ENCODE results near the gene MAPK9.
"Not testable (repeated sequence)": the region's sequence is repeated elsewhere in the genome, so short reads cannot be mapped to it uniquely, and the experiment has no call there.

MAPK9 gene

DNA sequence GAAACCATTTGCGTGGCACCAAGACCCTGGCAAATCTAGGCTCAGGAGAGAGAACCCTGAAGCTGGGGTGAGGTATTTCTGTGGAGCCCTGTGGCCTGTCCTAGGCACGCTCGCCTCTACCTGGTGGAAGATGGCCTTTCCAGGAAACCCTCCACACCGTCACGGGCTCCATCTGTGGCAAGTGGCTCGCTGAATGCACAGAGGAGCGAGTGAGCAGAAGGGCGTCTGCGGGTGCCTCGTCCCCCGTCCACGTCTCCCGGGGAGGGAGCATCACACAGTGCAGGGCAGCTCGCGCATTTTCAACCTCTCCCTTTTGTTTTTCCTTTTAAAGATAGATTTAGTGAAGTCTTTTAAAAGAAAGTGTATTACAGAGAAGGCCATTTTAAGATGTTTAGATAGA, 57.6 kb downstream of the MAPK9 start:
- DNase-seq, result no peak

DNA sequence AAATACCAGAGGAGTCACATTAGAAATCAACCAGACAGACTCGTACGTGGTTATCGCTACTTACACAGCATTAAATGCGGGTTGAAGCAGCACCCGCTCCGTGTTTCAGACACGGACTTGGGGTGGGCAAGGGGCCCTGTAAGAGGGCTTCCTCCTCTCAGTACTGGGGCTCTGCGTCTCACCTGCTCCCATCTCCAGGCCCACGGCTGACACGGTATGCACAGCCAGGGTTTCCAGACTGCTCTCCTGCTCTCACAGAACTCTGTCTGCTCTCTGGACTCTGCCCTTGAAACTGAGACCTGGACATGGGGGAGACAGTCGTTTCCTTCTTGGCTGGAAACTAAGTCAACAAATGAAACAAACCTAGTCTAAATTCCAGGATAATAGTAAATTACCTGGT, 58.2 kb downstream of the MAPK9 start:
- DNase-seq, result no peak

DNA sequence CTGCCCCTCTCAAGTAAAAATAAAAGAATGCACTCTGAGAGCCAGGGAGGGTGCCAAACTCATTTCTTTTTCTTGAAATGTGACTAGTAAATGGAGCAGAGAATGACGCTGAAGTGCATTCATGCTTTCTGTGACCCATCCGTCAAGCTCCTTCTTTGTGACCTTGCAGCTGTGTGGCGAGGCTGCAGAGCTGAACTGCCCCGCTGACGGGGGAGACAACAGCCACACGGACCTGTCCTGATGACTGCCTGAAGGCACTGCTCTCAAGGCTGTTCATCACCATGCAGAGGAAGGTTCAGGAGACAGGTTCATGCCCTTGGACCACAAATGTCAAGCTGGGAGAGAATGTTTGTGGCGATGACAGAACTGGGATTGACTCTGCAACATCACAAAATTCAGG, 61.9 kb downstream of the MAPK9 start:
- no peak for DNase-seq

DNA sequence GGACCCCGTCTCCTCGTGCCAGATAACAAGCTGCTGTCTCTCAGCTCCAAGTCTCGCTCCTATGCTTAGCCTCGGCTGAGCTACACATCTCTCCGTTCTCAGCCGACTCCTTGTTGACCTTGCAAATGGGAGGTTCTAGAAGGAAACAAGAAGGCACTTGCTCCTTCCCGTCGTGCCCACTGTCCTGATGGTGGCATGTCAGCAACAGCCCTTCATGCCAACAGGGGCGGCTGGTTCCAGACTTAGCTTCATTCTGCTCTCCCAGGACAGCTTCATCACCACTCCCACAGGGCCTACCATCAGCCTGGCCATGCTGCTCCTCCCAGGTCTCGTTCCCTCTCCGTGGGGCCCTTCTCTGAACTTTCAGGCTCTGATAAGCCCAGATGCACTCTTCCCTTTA, 69.8 kb downstream of the MAPK9 start:
- no peak for DNase-seq

DNA sequence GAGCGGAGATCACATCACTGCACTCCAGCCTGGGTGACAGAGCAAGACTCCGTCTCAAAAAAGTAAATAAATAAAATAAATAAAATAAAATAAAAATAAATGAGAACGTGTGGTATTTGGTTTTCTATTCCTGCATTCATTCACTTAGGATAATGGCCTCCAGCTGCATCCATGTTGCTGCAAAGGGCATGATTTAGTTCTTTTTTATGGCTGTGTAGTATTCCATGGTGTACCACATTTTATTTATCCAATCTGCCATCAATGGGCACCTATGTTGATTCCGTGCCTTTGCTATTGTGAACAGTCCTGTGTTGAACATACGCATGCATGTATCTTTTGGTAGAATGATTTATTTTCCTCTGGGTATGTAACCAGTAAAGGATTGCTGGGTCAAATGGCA, 74.1 kb downstream of the MAPK9 start:
- DNase-seq, result no peak

DNA sequence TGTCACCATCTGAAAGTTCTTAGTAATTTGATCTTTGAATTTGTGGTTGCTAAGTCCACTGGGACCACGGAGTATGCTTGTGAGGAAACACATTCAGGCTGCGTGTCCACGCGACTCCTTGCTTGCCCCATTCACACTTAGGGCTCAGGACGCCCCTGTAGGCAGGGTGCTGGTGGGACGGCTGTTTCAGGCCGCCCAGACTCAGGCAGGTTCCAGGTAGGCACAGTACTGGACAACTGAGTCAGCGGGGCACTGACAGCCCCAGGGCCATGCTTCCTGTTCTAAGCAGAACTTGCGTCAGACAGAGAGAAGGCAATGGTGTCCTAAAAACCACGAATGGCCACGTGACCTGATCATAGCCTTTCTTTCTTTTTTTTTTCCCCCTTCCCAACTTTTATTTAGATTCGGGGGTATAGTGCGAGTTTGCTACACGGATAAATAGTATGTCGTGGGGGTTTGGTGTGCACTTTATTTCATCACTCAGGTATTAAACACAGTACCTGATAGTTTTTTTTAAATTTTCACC, 75.2 kb downstream of the MAPK9 start:
- no peak for DNase-seq

DNA sequence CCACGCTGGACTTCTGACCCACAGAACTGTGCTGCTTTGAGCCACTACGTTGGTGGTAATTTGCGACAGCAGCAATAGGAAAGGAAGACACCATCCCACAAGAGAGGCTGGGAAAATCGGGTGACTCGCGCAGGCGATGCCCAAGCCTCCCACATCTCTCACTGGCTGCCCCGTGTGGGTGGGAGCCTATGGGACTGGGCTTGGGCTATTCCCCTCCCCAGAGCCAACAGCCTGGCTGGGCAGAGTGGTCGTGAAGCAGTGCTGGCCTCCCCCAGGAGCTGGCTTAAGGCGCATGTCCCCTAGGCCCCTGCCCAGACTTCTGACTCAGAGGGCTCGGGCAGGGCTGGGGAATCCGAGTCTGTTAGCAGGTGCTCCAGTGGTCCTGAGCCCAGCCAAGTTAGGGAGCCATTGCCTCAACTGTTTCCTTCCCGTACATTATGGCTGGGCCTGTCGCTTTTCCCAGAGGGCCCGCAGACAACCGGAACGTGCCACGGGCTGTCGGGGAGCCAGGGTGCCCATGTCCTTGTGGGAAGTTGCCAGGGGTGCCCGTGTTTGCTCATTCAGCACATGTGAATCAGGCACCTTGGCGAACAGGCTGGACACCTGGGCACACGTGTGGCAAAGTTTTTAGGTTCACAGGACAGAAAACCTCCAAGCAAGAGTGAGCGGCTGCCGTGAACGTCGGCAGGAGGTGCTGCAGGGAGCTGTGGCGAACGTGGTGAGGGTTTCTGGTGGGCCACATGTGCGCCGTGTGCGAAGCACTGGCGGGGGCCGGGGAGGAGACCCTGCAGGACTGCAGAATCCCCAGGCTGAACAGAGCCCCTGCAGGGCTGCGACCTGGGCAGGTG, 75.9 kb downstream of the MAPK9 start:
- no peak for DNase-seq

DNA sequence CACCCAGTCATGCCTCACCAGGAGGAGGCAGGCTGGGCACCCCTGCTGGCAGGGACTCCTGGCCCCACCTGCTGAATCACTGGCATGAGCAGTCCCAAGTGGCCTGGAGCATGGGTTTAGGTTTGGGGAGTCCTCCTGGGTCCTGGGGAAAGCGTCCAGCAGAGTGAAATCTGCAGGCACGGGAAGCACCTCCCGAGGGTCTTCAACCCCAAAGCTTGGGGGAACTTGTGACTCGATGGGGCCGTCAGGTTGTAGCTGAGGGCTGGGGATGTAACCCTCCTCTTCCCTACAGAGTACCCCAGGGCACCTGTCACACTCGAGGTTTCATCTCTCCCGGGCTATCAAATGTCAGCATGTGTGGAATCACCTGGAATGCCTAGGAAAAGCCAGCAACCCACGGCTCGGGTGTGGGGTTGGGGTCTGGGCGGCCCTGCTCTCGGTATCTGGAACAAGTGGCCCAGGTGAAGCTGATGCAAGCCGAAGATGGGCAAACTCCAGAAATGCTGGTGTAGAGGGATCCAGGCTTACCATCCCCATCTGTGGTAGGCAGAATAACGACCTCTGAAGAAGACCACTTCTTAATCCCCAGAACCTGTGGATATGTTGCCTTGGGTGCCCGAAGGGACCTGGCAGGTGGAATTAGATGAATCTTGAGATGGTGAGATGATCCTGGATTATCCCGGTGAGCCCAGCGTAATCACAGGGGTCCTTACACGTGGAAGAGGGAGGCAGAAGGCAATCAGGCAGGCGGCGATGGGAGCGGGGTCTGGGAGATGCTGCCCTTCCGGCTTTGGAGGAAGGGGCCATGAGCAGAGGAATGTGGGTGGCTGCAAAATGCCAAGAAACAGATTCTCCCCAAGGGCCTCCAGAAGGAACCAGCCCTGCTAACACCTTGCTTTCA, 76.8 kb downstream of the MAPK9 start:
- no peak for DNase-seq

DNA sequence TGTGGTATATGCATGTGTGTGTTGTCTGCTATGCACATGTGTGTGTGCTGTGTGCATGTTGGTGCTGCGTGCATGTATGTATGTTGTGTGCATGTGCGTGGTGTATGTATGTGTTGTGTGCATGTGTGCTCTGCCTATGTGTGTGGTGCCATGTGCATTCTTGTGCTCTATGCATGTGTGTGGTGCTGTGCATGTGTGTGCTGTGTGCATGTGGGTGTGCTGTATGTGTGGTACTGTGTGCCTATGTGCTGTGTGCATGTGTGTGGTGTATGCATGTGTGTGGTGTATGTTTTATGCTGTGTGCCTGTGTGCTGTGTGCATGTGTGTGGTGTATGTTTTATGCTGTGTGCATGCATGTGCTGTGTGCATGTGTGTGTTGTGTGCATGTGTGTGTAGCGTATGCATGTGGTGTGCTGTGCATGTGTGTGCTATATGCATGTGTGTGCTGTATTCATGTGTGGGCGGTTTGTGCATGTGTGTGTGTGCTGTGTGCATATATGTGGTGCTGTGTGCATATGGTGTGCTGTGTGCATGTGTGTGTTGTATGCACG, 78.2 kb downstream of the MAPK9 start:
- no peak for DNase-seq

DNA sequence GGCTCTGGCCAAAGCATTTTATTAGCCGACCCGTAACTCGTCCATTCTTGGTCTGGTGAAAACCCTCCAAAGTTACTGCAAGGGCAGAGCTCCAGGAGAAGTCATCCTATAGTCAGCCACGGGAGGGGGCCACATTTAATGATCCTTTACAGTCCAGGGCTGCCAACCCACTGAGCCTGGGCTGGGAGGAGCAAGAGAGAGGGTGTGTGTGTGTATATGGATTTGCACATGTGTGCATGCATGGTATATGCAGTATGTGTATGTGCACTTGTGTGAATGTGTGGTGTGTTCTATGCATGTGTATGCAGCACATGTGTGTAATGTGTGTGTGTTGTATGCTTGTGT, 78.7 kb downstream of the MAPK9 start:
- no peak for DNase-seq

DNA sequence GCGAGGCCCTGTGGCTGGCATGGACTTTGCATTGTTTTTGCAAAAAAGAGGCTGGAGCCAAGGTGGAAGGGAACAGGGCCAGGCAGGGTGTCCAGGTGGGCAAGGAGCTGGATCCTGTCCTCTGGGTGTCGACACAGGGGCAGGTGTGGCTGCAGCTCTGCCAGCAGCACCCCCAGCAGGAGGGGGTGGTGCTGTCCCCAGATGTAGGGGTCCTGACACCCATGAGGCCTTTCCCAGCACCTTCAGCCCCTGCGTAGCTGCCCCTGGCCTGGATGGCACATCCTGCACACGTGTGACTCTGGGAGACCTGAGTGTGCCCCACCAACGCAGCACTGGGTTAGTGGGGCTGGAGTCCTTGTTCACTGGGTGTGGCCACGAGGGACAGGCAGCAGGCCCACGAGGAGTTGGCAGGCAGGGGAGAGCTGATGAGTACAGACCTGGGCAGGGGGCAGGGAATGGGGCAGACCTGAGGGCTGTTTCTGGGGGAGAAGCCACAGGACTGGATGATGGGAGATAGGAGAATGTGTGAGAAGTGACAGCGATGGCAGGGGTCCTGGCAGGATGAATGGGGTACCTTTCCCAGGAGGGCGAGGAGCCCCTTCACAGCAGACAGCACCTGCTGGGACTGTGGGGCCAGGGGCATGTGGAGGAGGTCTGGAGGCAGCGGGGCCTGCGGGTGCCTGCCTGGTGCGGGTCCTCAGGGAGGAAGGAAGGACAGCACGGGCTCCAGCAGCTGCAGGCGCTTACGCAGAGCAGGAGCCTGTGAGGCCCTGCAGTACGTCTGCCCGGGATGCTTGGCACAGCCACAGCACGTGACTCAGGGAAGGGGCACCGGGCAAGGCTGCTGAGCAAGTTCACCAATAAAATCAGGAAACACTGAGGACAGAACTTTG, 79.3 kb downstream of the MAPK9 start:
- peak in 1 of 14 donors; percentile 18 for DNase-seq

DNA sequence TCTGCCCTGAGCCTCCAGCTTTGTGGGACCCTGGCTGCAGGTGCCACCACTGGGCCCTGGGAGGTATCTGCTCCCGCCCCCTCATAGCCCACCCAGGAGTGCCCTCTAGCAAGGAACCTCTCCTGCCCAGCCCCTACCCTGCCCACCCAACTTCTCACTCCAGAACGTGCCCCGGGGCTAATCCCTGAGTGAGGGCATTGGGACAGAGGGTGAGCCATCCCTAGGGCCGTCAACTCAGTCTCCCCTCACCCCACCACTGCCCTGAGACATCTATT, 80.2 kb downstream of the MAPK9 start:
- no peak for DNase-seq

DNA sequence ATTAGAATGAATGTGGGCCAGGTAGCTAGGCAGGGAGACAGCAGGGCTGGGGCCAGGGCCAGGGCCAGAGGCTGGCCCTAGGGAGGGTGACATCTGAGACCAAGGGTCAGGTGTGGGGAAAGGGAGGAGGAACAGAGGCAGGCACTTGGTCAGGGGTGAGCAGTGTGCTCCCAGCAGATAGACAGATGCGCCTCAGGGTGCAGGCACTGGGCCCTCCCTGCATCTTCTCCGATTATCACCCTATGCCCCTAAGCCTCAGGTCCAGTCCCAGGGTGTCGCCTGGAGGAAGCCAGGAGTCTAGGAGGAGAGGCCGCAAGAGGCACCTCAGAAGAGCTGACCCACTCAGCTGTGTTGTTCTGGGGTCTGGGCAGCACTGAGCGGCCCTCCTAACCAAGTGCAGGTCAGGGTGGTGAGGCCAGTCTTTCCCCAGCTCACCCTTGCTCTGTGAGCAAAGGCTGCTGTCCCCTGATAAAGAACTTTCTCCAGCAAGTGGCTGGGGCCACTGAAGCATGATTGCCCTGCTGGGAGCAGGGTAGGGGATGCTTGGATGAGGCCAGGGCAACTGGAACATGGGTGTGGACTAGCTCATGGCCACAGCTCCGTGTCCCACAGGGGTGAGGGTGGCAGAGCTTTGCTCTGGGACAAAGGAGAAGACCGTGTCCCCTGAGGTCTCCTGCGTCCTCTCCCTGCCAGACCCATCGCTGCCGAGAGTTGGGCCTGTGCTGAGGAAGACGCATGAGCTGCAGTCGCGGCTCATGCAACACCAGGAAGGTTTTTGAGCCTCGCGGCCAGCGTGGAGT, 80.7 kb downstream of the MAPK9 start:
- no peak for DNase-seq

DNA sequence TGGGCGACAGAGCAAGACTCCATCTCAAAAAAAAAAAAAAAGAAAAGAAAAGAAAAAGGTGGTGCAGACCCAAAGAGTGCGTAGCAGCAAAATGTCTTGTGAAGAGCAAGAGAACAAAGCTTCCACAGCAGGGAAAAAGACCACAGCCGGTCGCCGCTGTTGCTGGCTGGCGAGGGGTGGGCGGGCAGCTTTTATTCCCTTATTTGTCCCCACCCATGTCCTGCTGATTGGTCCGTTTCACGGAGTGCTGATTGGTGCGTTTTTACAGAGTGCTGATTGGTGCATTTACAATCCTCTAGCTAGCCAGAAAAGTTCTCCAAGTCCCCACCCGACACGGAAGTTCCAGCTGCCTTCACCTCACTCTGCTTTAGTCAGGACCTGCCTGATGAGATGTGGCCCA, 81.8 kb downstream of the MAPK9 start:
- not testable (repeated sequence) for DNase-seq

DNA sequence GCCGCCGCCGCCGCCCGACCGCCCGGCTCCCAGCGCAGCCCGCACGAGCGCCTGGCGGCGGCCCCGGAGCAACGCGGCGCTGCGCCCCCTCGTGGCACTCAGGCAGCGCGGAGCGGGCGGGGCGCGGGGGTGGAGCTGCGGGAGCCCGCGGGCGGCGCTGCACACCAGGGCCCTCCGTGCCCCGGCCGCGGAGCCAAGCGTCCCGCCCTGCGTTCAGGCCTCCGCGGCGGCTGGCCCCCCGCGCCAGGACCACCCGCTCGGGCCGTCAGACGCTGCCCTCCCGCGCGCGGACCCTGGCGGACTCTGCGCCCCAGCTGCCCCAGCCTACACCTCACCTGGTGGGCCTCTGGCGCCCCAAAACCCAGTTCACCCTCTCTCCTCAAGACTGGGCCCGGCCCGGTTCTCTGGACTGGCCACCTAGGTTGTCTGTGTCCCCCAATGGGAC, 82.7 kb downstream of the MAPK9 start, which contains the start of gene RASGEF1C:
TSS of gene RASGEF1C (minus strand) at position 75 of the 445 bp plus-strand sequence. CDS start 71,159 bp downstream, outside the sequence.
- peak in 6 of 14 donors; percentile 23 to 78 (median 38) for DNase-seq

DNA sequence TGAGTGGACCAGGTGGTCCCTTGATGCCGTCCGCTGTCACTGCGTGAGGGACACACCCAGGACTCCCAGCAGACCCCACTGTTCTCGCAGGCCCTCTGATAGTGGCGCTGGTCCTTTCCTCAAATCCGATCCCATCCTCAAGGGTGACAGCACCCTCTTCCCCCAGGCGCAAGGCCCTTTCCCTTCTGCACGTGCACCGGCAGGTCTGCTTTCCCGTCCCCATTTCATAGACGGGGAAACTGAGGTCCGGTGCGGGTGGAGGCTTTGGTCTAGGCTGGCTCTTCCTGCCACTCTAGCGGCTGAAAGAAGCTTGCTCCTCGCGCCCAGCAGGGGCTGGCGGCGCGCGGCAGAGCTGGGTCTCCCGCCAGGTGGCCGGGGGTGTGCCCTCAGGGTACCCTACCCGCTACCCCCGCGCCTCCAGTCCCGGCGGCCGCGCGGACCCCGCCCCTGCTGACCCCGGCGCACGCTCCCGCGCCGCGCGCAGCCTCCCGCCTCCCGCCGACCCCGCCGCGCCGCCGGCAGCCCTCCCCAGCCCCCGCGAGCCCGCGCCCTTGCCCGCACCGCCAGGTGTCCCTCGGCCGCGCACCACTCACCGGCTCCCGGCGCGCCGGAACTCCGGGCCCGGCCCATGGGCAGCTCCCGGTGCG, 83.3 kb downstream of the MAPK9 start:
- peak in 3 of 14 donors; percentile 41 to 69 (median 56) for DNase-seq

DNA sequence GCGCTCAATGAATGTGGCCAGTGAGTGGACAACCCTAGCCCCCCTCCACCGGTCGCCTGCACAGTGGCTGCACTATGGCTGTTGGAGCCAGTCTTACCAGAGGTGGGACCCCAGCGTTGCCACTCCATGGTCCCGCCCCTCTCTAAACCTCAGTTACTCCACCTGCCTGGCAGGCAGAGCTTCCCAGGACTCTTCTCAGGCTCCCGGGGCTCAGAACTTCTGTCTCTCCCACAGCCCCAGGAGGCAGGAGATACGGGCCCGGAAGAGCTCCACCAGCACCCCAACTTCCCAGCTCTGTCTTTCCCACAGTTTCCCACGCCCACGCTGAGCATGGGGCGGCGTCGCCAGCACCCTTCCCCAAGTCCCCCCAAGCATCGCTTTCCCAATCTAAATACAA, 83.8 kb downstream of the MAPK9 start:
- DNase-seq, result no peak

DNA sequence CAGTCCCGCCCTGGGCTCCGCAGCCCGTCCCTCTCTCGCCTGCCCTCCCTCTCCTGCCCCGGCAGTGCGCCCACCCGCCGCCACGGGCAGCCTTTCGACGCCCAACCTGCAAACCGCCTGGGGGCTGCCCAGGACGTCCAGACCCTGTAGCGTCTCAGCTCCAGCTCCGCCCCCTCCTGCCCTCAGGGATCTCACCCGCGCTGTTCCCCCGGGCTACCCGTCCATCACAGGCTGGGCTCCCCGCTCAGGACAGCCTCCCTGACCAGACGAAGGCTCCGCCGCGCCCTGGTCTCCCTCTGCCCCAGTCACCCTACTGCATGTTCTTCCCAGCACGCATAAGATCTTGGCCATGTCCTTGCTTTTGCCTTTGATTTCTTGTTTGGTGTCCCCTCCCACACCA, 84.3 kb downstream of the MAPK9 start:
- DNase-seq, result peak in 1 of 14 donors; percentile 43

DNA sequence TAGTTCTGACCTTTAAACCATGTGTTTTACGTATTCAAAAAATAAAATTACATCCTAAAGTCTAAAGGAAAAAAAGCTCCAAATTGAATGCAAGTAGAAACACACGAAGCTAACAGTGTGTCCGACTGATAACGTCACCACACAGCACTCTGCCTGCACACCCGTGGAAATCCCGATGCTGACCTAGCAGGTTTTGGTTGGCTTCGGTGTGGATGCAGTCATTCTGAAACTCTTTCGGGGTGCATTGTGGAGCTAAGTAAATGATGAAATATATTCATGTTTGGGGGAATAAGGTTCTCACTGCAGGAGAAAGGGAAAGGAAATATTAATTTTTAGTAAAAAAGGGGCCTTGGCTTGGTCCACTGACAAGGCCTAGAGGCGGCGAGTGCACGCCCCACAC, 84.9 kb downstream of the MAPK9 start:
- no peak for DNase-seq

DNA sequence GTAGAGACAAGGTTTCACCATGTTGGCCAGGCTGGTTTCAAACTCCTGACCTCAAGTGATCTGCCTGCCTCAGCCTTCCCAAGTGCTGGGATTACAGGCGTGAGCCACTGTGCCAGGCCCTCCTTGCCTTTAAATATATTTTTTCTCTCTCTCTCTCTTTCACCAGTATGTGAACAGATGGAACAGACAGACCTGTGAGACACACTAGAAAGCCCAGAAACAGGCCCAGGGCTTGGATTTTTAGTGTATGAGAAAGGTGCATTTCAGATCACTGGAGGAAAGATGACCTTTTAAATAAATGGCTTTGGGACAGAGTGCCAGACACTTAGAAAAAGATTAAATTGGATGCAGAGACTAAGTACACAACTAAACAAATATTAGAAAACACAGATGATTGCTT, 86.0 kb downstream of the MAPK9 start:
- peak in 1 of 14 donors; percentile 81 for DNase-seq
